GOT3 (cell line): Measurements from ENCODE around the gene ZBTB20.

Experiments used
- DNase-seq: peaks from one replicate; lab custom pipeline; 2025; ENCODE audit warnings: mixed read lengths; lab: John Stamatoyannopoulos, UW

The ZBTB20 gene

DNA sequence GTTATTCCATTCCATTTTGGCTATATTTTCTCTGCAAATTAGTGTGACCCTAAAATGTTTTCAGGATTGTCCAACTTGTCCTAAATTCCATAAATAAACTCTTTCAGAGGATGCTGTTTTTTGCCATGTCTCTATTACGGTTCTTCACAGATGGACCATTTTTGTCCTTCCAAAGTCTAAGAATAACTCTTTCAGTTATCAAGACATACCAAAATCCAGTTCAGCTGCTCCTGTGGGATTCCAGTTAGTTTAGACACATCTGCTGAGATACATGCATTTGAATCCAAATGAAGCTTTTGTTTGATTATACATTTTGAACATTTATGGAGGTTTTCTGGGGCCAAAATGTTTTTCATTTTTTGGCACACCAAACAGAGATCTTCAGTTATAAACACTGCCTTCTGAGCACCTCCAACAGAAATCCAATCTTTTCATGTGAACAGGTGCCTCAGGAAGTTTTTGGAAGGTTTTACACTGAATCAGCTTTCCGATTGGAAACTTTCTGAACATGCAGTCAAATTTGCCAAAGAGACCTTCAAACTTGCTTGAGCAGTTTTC lies 772.6 kb downstream of the ZBTB20 start:
- DNase-seq: no peak

DNA sequence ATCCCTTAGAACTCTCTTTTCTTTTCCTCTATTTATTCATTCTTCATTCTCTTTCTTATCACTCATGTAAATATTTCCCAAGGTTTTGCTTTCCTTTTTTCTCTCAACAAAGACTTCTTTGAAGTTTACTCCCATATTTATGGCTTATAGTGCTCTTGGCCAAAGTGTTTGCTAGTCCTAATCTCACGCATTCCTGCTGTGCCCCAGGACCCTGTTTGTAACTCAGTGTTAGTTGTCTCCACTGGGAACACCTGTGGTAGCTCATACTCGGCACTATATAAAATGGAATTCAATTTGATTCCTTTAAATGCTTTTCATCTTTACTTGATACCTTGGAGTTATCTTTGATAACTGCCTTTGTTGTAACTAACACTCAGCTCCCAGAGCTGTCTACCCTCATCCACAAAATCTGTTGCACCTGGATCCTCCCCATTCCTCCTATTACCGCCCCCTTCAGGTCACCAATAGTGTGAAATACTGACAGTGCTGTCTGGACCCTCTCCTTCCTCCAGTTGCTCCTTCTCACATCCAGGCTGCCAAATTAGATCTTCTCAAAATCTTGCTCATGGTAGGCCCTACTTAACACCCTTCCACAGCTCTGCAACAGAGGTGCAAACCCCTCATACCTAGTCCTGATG lies 776.4 kb downstream of the ZBTB20 start:
- DNase-seq: no peak

DNA sequence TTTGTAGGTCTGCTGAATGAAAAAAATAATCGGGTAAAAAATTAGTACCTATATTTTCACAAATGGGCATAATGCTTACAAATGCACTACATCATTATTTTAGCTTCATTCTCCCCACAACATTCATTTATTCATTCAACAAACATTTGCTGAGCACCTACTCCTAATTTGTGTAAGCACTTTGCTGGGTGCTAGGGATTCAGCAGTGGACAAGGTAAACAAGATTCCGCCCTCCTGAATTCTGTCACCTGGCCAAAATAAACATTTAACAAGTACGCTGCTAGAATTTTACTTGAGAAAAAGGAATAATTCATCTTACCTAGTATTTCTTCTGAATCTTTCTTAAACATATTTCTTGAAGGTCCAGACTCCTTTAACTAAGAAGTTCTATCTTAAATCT lies 781.2 kb downstream of the ZBTB20 start:
- no peak for DNase-seq

DNA sequence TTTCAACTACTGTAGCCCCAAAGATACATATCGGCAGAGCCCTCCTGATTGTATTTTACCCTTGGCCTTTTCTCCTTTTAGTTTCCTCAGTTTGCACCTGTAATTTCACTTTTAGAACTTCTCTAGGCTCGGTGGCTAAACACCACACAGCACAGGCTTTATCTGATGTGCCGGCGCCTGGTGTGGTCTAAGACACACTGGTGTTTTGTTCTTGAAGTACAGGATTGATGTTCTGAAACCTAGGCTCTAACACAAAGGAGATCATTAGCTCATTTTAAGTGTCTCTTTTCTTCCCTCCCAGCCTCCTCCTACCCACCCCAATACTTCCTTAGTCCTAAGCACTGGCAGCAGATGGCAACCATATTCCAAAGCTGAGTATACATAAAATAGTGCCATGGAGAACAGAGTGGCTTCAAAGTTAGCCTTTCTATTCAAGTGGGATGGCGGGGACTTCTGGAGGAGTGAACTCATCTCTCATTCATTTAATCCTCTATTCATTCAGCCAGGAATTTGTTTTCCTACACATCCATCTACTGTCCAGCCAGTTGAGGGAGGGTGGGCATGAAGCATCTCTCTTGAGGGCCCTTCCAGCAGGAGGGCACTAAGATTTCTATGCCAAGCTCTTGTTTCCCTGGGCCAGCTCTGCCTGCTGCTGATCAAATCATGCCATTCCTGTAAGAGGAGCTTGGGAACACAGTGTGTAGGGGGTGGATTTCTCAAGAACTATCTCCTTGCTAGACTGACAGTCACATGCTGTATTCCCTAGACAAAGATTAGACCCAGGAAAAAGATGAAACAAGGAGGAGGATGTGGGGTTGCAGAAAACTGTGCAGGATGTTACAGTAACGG lies 782.1 kb downstream of the ZBTB20 start:
- DNase-seq: no peak

DNA sequence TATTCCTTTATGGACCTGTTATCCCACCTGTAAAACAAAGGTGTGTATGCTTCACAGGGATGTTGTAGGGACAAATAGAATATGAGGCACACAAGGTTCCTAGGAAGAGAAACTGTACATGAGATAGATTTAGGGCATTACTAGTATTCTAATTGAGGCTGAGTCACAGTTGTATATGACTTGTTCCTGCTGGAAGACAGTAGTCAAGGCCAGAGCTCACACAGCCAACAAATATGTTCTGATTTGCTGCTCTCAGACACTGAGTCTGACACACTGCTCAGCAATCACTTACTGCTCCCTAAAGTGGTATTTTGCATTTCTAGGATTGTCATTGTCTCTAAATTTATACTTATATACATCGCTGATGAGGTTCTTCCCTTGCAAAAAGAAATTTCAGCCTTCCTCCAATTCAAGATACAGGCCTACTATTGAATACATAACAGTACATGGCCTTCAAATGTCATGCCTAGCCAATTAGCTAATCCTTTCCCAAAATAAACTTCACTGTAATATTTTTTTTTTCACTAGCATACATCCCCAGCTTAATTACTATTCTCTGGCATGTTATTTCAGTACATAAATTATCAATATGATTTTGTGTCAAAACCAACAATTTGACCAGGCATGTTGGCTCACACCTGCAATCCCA lies 783.4 kb downstream of the ZBTB20 start:
- no peak for DNase-seq

DNA sequence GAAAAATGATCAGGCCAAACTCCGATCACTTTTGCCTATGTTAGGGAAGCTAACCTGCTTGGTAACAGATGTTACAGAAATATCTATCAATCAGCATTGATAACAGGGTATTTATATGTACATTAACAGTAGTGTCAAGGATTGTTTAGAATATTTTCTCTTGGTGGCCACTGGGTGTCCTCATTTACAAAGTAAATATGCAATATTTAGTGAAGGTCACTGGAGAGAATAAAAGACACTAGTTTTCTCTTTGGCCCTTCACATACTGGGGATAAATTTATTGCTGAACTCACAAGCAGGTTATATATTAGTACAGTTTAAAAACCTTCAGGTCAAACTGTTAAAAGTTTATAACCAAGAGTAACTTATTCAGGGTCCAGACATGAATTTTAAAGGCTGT lies 784.3 kb downstream of the ZBTB20 start:
- DNase-seq: no peak

DNA sequence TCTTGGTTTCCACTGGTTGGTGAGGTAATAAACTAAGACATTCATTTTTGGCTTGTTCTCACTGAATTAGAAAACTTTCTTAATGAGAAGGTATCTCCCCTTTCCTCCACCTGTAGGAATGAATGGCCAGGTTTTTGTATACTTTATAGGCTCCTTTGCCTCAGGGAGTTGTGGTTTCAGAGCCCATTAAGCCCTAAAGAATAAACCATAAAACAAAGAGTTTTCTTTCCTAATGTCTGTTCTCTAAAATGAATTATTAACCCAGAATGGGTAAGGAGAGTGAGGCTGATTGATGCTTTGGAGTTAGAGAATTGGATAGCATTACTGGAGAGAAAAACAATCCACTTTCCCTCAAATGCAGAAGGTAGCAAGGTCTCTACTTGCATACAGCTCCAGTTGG lies 785.7 kb downstream of the ZBTB20 start:
- DNase-seq: no peak

DNA sequence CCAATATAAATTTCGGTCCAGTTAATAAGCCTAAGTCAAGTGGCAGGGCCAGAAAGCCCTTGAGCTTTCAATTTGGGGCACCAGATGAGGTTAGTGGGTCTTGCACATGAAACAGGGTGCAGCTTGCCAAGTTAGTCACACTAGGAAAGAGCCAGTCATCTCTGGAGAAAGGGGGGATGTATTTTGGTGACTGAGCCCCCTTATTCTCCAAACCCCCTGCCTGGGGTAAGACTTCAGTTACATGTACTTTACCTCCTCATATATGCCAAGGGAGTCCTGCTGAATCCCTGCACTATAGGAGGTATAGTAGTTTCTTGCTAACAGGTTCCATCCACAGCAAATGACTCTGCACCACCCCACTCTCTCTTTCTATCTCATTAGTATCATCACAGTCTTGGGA lies 790.6 kb downstream of the ZBTB20 start:
- no peak for DNase-seq

DNA sequence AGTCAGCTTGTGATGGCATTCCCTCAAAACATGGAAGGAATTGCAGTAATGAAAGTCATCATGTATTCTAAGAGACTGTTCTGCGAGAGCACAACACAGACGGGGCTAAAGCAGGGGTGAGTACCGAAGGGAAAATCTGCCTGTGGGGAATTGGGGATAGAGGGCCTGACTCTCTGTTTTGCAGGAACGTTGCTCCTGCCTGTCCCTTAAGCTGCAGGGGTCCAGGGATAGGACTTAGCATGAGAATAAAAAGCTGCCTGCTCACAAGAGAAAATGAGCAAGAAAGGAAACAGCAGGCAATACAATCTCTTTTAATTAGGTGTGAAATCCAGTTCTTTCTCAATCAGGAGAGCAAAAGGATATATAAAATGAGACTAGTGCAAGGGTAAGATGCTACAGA lies 791.0 kb downstream of the ZBTB20 start:
- no peak for DNase-seq

DNA sequence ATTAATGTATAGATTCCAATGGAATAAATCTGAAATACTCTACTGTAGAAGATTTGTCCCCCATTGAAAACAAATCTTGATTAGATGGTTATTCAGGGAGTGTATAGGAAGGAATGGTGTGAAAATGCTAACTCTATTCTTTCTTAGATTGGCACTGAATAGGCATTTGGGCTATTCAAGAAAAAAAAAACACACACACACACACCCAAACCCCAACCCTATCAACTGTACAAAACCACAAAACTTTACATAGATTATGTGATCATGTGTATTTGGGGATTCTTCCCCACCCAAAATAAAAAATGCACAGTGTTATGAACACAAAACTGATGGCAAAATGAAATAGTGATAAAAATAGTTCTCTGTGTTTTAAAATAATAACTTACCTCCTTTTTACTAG lies 791.4 kb downstream of the ZBTB20 start:
- DNase-seq: no peak

DNA sequence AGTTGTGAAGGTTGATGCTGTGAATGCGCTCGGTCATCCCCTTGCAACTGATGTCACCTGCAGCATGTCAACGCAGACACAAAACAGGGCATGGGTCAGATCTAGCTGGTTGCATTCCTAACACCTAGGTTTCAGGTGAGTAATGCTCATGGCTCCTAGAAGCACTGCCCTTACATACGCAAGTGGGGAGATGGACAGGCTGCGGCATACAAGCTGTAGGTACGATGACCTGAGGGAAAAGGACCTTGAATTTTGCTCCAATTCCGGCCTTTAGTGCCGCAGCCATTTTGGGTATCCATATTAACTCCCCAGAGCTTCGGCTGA lies 795.3 kb downstream of the ZBTB20 start:
- DNase-seq: no peak

DNA sequence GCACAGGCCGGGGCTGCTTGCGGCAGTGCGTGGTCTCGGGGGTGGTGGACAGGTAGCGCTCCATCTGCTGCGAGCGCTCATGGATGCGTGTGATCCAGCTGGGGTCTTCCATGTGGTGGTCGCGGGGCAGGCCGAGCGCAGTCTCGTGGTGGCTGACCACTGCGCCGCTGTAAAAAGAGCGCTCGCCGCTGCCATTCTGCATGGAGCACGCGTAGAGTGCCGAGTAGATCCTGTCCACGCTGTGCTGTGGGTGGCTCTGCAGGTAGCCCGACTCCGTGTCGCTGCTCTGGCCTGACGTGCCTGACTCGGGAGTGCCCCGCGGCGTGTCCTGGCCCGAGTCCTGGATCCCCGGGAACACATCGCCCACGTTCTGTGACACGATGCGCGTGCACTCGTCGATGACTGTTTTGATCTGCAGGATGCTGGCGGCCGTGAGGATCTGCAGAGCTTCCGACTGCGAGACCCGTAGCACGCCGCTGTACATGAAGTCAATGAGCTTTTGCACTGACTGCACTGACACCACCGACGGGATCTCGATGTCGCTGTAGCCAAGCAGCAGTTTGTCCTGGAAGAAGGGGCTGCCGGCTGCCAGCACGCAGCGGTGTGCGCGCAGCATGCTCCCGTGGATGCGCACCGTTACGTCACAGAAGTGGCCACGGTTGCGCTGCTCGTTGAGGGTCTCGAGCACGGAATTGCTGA lies 795.8 kb downstream of the ZBTB20 start:
- DNase-seq: no peak

DNA sequence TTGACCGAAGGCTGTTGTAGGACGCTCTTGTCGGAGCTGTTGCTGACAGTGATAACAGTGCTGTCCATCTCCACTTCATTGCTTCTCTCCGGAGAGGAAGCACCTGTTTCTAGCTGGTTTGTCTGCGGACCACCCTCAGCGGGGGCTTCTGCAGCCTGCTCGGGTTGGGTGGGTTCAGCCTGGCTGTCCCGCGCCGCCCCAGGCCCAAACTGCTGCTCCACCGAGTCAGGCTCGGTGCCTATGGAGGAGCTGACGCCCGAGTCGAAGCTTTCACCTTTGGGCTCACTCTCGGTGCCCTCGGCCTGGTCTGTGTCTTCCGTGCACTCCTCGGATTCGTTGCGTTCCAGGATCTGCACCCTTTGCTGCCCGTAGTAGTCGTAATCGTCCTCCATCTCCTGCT lies 796.4 kb downstream of the ZBTB20 start:
- DNase-seq: no peak

DNA sequence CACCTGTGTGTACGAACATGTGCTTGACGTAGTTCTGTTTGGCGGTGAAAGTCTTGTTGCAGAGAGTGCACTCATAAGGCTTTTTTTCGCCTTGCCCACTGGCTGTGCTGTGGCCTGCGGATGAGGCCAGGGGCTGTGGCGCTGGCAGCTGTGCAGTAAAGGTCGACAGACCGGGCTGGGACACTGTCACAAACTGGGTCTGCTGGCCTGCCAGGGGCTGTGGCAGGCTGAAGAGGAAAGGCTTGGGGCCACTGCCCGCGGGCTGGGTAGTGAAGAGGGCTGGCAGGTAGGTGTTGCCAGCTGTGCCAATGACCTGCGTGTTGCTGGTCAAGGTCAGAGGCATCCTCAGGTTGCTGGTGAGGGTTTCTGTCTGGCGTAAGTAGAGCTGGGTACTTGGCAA lies 796.8 kb downstream of the ZBTB20 start:
- no peak for DNase-seq

DNA sequence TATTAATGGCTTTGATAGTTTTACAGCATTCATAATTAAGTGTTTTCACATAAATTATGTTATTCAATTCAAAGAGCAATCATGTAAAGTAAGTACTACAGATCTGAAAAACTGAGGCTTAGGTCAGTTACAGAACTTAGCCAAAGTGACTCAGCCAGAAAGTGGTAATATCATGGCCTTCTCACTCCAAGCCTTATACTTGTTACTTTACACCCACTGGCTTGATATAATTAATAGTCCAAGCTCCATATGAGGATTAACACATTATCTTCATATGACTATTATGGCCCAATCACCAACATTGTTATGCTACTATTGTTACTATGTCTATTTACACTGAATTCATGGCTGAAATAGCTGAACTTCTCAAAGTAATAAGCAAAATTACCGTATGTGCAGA lies 802.6 kb downstream of the ZBTB20 start:
- DNase-seq: no peak

DNA sequence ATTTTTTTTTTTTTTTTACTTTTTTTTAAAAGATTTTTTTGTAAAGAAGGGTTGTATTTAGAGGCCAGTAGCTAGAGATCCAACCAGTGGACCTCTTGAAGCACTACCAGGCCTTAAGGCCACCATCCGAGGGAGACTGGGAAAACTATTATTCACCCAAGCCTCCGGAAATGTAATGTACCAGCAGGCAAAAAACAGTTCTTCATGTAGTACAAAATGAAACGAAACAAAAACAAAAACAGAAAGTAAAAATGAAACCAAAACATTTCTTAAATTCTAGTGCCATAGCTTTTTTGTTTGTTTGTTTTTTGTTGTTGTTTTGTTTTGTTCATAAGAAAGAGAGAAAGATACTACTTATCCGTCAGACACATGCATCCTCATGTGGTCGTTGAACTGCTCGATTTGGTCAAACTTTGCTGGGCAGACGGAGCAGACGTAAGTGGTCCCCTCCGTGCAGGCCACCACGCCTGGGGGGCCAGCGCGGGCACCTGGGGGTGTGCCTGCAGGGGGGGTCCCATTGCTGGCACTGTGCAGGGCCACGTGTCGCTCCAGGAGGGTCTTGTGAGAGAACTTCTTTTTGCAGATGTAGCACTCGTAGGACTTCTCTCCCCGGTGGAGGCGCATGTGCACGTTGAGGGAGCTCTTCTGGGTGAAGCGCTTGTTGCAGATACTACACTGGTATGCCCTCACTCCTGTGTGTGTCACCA lies 808.3 kb downstream of the ZBTB20 start:
- DNase-seq: no peak

DNA sequence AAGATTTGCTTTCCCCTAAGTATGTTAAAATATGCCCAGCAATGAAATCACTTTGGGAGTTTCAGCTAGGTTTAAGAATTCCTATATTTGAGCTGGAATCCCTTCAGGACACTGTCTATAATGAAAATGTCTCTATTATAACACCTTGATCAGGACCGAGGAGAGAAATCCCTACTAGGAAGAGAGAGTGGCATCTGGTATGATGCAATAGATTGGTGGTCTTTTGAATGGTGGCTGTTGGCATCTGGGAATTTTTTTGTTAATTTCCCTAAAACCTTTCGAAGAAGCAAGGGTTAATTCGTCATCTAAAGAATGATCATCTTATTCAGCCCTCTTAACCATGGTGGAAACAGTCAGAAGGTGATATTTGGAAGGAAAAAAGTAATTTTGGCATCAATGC lies 810.2 kb downstream of the ZBTB20 start:
- DNase-seq: no peak

DNA sequence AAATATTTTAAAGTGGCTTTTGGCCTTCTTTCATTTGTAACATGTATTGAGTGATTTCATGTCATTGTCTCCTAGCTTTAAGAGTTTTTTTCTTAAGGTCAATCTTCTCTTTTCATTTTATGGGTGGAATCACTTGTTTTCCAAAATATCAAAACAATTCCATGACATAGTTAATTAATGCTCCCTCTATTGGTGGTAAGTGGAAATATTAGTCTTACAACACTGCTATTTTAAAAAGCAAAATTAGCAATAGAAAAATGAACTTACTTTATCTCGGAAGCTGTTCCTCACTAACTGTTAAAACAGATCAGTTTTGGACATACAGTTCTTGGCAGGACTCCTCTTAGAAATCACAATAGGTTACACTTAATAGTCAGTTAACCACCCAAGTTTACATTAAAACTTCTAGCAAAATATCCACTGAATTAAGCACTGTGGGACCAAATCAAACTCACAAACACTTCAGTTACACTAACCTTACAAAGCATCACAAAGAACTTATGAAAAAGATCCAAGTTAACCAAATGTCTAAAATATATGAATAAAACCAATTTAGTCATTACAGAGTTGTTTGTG lies 810.9 kb downstream of the ZBTB20 start:
- DNase-seq: no peak

DNA sequence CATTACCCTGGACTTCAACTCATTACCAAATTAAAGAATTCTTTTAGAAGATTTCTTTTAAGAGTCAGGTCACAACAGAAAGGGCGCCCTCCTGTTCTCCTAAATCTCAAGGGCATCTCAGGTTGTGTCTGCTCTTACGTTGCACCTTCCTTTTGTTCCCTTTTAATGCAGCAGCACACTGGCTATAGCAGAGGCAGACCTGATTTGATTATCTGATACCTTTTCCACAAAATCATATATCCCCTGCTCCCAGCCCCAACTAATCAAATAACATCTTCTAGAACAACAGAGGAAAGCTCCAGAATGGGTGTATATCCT lies 813.2 kb downstream of the ZBTB20 start:
- no peak for DNase-seq

DNA sequence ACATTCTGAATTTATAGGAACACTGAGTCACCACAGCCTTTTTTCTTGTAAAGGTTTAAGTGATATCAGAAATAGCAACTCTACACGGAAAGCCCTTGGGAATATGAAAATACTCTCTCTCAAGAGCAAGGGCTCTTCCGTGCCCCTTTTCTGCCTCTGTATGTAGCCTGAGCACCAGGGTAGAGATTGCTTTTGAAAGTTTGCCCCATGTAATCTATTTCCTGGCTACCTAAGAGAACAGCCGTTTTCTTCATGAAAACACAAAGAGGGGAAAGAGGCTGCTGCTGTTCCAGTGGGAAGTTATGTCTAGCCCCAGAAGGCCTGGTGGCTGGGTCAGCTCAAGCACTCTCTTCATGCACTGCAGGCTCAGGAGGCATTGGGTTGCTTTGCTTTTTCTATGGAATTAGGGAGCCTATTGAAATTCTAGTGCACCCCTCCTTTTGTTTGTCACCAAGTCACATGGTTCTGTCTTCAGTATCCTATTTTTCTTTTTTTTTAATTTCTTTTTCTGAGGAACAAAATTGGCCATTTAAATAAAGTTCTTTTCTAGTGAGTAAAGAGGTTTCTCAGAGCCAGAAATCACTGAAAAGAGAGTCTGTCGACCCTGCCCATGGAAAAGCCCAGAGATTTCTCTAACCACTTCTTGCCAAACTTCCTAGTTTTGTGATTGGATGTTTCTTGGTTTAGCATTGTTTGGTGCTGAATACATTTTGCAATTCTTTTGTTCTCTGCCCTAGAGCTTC lies 813.7 kb downstream of the ZBTB20 start:
- no peak for DNase-seq
